ENCODE measurements around the gene PAQR3. TPM values are rescaled to one million over a fixed set of nuclear protein-coding genes. Genes with fewer than 3 reads are reported as not detected.

Gene PAQR3
- total and polyA plus RNA-seq, 2 donors (not counting 1 experiment from before 2014, with no cell fraction given), result 15.5 to 37.6 TPM

- Histone ChIP-seq H4K20me1 (ENCODE audit: control insufficient read depth, extremely low read depth, insufficient read depth, low read length) (no peaks in the 10 kb centered on the region), H3K27ac (ENCODE audit: insufficient read depth, low read length) (no peak overlapping the region), H3K27me3 (ENCODE audit: control insufficient read depth, insufficient read depth, low read length) (no peaks in the 10 kb centered on the region), H3K79me2 (ENCODE audit: control insufficient read depth, insufficient read depth, low read length) (no peaks in the 10 kb centered on the region), H3K9me3 (ENCODE audit: control insufficient read depth, insufficient read depth, low read depth, low read length) (no peaks in the 10 kb centered on the region), H3K36me3 (ENCODE audit: control insufficient read depth, insufficient read depth, low read length) (peaks cover 5% of the 10 kb centered on the region), H3K9ac (ENCODE audit: insufficient read depth, low read length) (no peak overlapping the region), H3K4me3 (replicated peaks in 1 of 4; ENCODE audit: control extremely low read depth in 1 of 4, insufficient read depth in 1 of 4, low read depth in 3 of 4, low read length in 4 of 4) (no peak overlapping the region), H3K4me1 (ENCODE audit: control insufficient read depth, extremely low read depth, insufficient read depth, low read length) (no peaks in the 10 kb centered on the region), H2AFZ (ENCODE audit: low read length) (no peak overlapping the region), H3K4me2 (ENCODE audit: extremely low read depth, insufficient read depth, low read length) (no peak overlapping the region)
- TF ChIP-seq EZH2 (IDR thresholded peaks at IDR 0.05; ENCODE audit: low read length, missing control alignments) (no peak), CTCF (conservative IDR thresholded peaks at IDR 0.05 in 1 of 2, IDR thresholded peaks at IDR 0.05 in 1 of 2; ENCODE audit: low read depth in 1 of 2, low read length in 2 of 2) (no peak)
- DNase-seq (ENCODE audit: low read depth in 2 of 2), result no peak
Observed at GRCh38 chr4:78863254-78863869, 75.9 kb downstream of the PAQR3 start.

GRCh38 chr4:78862314-78862737 is 76.9 kb downstream of the PAQR3 start:
- H2AFZ ChIP-seq (ENCODE audit: low read length), result no peak overlapping the region
- DNase-seq (ENCODE audit: low read depth in 2 of 2), result no peak
- H3K36me3 ChIP-seq (ENCODE audit: control insufficient read depth, insufficient read depth, low read length), result peaks cover 5% of the 10 kb centered on the region
- no peaks in the 10 kb centered on the region for H3K27me3 ChIP-seq (ENCODE audit: control insufficient read depth, insufficient read depth, low read length)
- TF ChIP-seq EZH2 (IDR thresholded peaks at IDR 0.05; ENCODE audit: low read length, missing control alignments) (no peak), CTCF (conservative IDR thresholded peaks at IDR 0.05 in 1 of 2, IDR thresholded peaks at IDR 0.05 in 1 of 2; ENCODE audit: low read depth in 1 of 2, low read length in 2 of 2) (no peak)
- H4K20me1 ChIP-seq (ENCODE audit: control insufficient read depth, extremely low read depth, insufficient read depth, low read length), result no peaks in the 10 kb centered on the region
- no peak overlapping the region for H3K27ac ChIP-seq (ENCODE audit: insufficient read depth, low read length)
- H3K4me3 ChIP-seq (replicated peaks in 1 of 4; ENCODE audit: control extremely low read depth in 1 of 4, insufficient read depth in 1 of 4, low read depth in 3 of 4, low read length in 4 of 4), result no peak overlapping the region
- H3K4me2 ChIP-seq (ENCODE audit: extremely low read depth, insufficient read depth, low read length), result no peak overlapping the region
- no peak overlapping the region for H3K9ac ChIP-seq (ENCODE audit: insufficient read depth, low read length)
- no peaks in the 10 kb centered on the region for H3K9me3 ChIP-seq (ENCODE audit: control insufficient read depth, insufficient read depth, low read depth, low read length)
- no peaks in the 10 kb centered on the region for H3K4me1 ChIP-seq (ENCODE audit: control insufficient read depth, extremely low read depth, insufficient read depth, low read length)
- H3K79me2 ChIP-seq (ENCODE audit: control insufficient read depth, insufficient read depth, low read length), result no peaks in the 10 kb centered on the region

Other genes with a start within 250 kb of the PAQR3 start
- 54.8 and 62.7 TPM in 2 replicates for gene BMP2K, start 163.1 kb downstream of the PAQR3 start, total RNA-seq
- gene BMP2K, start 163.1 kb downstream of the PAQR3 start, polyA plus RNA-seq, result 75.1 and 126 TPM in 2 replicates

Data from fibroblast of lung (primary cell).